Thymus (tissue), 11 donors: ENCODE data around the gene C16orf54. TPM values are rescaled to one million over a fixed set of nuclear protein-coding genes. Genes with fewer than 3 reads are reported as not detected.
"Not testable (repeated sequence)": the region's sequence is repeated elsewhere in the genome, so short reads cannot be mapped to it uniquely, and the experiment has no call there.

Experiments used
- DNase-seq, 9 donors: peaks; one replicate each; pipeline ENCODE4 v3.0.0-alpha.2; 2013; ENCODE audit warnings: low spot score in 9 of 9, low read depth in 6 of 9, missing footprints in 1 of 9
- H3K27ac ChIP-seq, 2 donors: one replicate each; pipeline ENCODE4 v1.5.1; 2013; ENCODE audit warnings: control low read depth in 1 of 2, low read depth in 1 of 2, low read length in 1 of 2, mild to moderate bottlenecking in 1 of 2, moderate library complexity in 1 of 2
- H3K27me3 ChIP-seq, 2 donors: one replicate each; pipeline ENCODE4 v1.5.1; 2013; ENCODE audit warnings: low read length in 1 of 2; ENCODE audit not compliant: control insufficient read depth in 2 of 2, insufficient read depth in 1 of 2
- H3K36me3 ChIP-seq, 2 donors: one replicate each; pipeline ENCODE4 v1.5.1; 2013; ENCODE audit warnings: low read length in 1 of 2, mild to moderate bottlenecking in 1 of 2, moderate library complexity in 1 of 2; ENCODE audit not compliant: control insufficient read depth in 2 of 2, insufficient read depth in 2 of 2
- H3K4me1 ChIP-seq, 2 donors: one replicate each; pipeline ENCODE4 v1.5.1; 2013; ENCODE audit warnings: low read length in 2 of 2; ENCODE audit not compliant: control insufficient read depth in 2 of 2, insufficient read depth in 2 of 2
- H3K4me3 ChIP-seq, 2 donors: one replicate each; pipeline ENCODE4 v1.5.1; 2013; ENCODE audit warnings: low read length in 2 of 2, control low read depth in 1 of 2, mild to moderate bottlenecking in 1 of 2
- H3K9me3 ChIP-seq, 2 donors: one replicate each; pipeline ENCODE4 v1.5.1; 2013; ENCODE audit warnings: low read length in 1 of 2, mild to moderate bottlenecking in 1 of 2; ENCODE audit not compliant: control insufficient read depth in 2 of 2, insufficient read depth in 1 of 2
- WGBS: extraction: QIAGEN DNeasy Blood & Tissue Kit; methylation state at CpG from one replicate; pipeline ENCODE4 v1.1.7; 2013; 5-methylcytosine and 5-hydroxymethylcytosine counted together
- polyA plus RNA-seq: library from polyadenylated mRNA; stranded (reverse); fragments of 200-250 nt; gene quantifications from one replicate; pipeline ENCODE4 v1.2.3, GENCODE V29; 2013
- total RNA-seq: library from RNA; stranded (reverse); fragments of 120-200 nt; gene quantifications from one replicate; pipeline ENCODE4 v1.2.4, GENCODE V29; 2013
- donor health status: healthy.

The C16orf54 gene
- total and polyA plus RNA-seq, 2 donors: 16.7 to 19.0 TPM

DNA sequence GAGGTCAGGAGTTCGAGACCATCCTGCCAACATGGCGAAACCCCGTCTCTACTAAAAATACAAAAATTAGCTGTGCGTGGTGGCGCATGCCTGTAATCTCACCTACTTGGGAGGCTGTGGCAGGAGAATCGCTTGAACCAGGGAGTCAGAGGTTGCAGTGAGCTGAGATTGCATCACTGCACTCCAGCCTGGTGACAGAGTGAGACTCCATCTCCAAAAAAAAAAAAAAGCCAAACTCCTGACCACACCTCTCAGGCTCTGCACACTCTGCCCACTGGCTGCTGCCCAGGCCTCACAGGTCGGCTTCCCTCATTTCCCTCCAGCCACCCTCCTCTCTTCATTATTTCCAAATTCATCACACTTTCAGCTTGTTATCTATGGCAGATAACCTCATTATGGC lies 26.5 kb upstream of the C16orf54 start:
- not testable (repeated sequence) for H3K27ac ChIP-seq, DNase-seq, H3K27me3 ChIP-seq, H3K36me3 ChIP-seq, H3K4me1 ChIP-seq, H3K9me3 ChIP-seq, H3K4me3 ChIP-seq
- 98% methylated on average over 7 of the region's 7 CpGs for WGBS

DNA sequence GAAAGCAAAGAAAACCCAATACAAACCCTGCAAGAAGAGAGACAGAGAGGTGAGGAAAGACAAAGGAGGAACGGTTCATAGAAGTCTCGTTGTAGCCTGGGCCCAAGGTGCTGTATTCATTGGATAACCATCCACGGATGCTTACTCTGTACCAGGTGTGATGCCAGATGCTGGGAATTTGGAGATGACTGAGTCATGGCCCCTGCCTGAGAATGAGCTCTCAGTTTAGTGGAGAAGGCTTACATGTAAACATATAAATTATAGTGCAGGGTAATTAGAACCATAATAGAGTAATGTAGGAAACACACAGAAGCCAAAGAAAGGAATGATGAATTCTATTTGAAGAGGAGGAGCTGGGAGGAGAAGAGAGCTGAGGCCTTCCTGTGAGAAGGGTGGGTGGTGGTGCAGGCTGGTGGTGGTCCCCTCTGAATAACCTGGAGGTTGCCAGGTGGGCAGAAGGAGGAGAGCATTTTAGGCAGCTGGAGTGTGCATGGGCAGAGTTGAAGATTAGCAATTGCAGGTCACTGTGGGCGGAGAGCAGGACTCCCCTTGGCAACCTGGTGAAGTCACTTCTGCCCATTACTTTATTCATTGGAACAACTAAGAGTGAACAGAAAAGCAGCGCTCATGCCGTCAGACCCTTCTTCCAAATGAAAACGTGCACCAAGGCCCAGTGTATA lies 24.6 kb upstream of the C16orf54 start:
- Histone ChIP-seq H3K4me1 (no peaks in the 10 kb centered on the region), H3K27me3 (no peaks in the 10 kb centered on the region), H3K36me3 (no peaks in the 10 kb centered on the region), H3K4me3 (no peak overlapping the region), H3K27ac (no peak overlapping the region), H3K9me3 (no peaks in the 10 kb centered on the region)
- DNase-seq: no peak
- 88% methylated on average over 7 of the region's 7 CpGs for WGBS

DNA sequence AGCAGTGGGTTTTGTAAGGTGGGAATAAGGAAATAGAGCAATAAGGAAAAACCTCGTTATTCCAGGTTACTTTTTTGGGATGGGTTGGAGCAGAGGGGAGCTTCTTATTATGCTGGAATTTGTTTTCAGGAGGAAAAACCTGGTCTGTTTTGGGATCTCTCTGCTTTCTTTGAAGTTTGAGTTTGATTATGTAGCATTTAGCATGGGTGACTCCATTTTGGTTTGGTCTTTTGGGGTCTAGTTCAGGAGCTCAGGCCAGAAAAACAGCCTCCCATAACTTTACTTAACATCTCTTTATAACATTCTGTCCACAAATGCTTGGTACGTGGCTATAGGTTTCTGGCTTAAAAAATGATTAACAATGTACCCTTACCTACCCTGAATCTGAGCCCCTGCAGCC lies 23.7 kb upstream of the C16orf54 start:
- H3K27ac ChIP-seq: no peak overlapping the region
- no peaks in the 10 kb centered on the region for H3K4me1 ChIP-seq
- no peaks in the 10 kb centered on the region for H3K9me3 ChIP-seq
- H3K27me3 ChIP-seq: no peaks in the 10 kb centered on the region
- DNase-seq: no peak
- 98% methylated on average over 2 of the region's 2 CpGs for WGBS
- no peaks in the 10 kb centered on the region for H3K36me3 ChIP-seq
- no peak overlapping the region for H3K4me3 ChIP-seq

DNA sequence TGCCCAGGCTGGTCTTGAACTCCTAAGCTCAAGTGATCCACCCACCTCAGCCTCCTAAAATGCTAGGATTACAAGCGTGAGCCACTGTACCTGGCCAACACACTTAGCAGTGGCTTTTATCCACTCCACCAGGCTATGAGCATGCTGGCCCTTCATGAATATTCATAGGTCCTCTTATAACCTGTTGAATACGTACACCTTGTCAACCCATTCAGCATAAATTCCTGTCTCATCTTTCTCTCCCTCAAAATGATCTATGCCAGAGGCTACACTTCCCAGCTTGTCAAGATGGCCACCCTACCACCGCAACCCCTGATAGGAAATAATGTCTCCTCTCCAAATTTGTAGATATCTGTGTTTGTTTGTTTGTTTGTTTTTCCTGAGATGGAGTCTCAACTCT lies 21.3 kb upstream of the C16orf54 start:
- no peak overlapping the region for H3K27ac ChIP-seq
- H3K9me3 ChIP-seq: no peaks in the 10 kb centered on the region
- H3K4me1 ChIP-seq: no peaks in the 10 kb centered on the region
- H3K36me3 ChIP-seq: no peaks in the 10 kb centered on the region
- WGBS: 96% methylated on average over 3 of the region's 3 CpGs
- no peak overlapping the region for H3K4me3 ChIP-seq
- H3K27me3 ChIP-seq: no peaks in the 10 kb centered on the region
- no peak for DNase-seq

DNA sequence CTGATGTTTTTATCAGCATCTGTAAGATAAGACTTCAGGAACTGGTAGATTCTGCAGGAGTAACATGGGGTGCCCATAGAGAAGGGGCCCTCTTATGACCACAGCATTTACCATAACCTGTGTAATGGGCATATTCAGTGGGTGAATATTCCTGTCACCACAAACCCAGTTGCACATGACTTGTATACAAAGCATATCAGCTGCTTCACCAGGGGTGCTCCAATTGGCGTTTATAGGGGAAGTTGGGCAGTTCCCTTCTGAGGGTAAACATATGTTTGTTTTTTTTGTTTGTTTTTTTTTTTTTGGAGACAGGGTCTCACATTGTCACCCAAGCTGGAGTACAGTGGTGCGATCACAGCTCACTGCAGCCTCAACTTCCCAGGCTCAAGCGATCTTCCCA lies 20.8 kb upstream of the C16orf54 start:
- Histone ChIP-seq H3K4me1 (no peaks in the 10 kb centered on the region), H3K27me3 (no peaks in the 10 kb centered on the region), H3K4me3 (no peak overlapping the region), H3K27ac (no peak overlapping the region), H3K9me3 (no peaks in the 10 kb centered on the region), H3K36me3 (no peaks in the 10 kb centered on the region)
- WGBS: over 99% methylated on average over 3 of the region's 3 CpGs
- no peak for DNase-seq

DNA sequence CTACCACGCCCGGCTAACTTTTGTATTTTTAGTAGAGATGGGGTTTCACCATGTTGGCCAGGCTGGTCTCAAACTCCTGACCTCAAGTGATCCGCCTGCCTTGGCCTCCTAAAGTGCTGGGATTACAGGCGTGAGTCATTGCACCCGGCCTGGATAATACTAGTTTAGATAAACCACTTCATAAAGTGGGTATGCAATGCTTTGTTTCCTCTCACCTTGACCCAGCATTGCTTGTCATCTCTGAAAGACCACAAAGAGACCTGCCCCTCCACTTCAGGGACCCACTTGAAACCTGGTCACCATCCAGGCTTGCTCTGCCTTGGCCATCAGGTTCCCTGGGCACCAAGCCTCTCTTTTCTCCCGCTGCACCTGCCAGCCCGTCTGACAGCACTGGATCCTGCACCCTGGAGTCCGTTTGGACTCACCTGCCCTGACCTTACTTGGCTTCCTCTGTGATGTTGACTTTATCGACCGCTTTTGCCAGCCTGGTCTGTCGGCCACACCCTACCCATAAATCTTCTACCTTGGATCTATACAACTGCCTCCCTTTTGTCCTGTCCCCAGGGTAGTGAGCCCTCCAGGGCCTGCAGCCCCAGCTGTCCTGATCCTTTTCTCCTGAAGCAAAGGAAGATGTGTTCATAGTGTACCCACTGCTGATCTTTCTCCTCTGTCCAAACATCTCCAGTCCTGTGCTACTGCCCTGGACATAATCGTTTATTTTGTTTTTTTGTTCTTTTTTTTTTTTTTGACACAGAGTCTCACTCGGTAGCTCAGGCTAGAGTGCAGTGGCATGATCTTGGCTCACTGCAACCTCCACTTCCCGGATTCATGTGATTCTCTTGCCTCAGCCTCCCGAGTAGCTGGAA lies 19.6 kb upstream of the C16orf54 start:
- no peak for DNase-seq
- Histone ChIP-seq H3K4me3 (no peak overlapping the region), H3K27me3 (no peaks in the 10 kb centered on the region), H3K4me1 (peaks cover 0 to 2% of the 10 kb centered on the region in 2 donors), H3K9me3 (no peaks in the 10 kb centered on the region), H3K36me3 (no peaks in the 10 kb centered on the region), H3K27ac (no peak overlapping the region)
- 93% methylated on average over 15 of the region's 15 CpGs for whole genome bisulfite sequencing

DNA sequence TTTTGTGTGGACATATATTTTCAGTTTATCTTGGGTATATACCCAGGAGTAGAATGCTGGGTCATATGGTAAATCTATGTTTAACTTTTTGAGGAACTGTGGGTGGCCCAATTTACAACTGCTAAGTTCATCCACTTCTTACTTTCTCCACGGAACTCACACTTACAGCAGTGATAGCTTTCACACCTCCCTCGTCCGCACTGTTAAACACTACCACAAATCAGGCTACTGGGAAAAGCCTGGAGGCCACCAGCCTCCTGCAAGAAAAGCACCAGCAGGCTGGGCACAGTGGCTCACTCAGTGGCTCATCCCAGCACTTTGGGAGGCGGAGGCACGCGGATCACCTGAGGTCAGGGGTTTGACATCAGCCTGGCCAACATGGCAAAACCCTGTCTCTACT lies 17.5 kb upstream of the C16orf54 start:
- 96% methylated on average over 6 of the region's 6 CpGs for WGBS
- H3K4me1 ChIP-seq: peaks cover 0 to 2% of the 10 kb centered on the region in 2 donors
- H3K9me3 ChIP-seq: no peaks in the 10 kb centered on the region
- no peak for DNase-seq
- H3K36me3 ChIP-seq: no peaks in the 10 kb centered on the region
- no peak overlapping the region for H3K4me3 ChIP-seq
- no peak overlapping the region for H3K27ac ChIP-seq
- H3K27me3 ChIP-seq: no peaks in the 10 kb centered on the region

DNA sequence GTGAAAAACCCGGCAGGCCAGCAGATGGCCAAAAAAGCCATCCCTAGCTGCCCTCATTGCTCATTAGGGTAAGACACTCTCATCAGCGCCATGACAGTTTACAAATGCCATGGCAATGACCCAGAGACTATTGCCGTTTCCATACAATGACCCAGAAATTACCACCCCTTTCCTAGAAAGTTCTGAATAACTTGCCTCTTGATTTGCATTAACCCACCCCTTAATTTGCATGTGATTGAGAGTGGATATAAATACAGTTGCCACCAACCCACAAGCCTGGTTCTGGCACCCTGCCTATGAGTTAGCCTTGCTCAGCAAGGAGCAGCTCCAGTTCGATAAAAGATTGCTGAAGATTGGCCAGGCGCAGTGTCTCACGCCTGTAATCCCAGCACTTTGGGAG lies 16.1 kb upstream of the C16orf54 start:
- peaks cover 0 to 10% of the 10 kb centered on the region in 2 donors for H3K4me1 ChIP-seq
- H3K4me3 ChIP-seq: no peak overlapping the region
- 86% methylated on average over 6 of the region's 6 CpGs for WGBS
- H3K36me3 ChIP-seq: no peaks in the 10 kb centered on the region
- DNase-seq: no peak
- H3K27ac ChIP-seq: no peak overlapping the region
- no peaks in the 10 kb centered on the region for H3K27me3 ChIP-seq
- no peaks in the 10 kb centered on the region for H3K9me3 ChIP-seq

DNA sequence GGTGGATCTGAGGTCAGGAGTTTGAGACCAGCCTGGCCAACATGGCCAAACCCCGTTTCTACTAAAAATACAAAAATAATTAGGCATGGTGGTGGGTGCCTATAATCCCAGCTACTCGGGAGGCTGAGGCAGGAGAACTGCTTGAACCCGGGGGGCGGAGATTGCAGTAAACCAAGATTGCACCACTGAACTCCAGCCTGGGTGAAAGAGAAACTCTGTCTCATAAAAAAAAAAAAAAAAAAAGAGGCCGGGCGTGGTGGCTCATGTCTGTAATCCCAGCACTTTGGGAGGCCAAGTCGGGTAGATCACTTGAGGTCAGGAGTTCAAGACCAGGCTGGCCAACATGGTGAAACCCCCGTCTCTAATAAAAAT lies 15.5 kb upstream of the C16orf54 start:
- not testable (repeated sequence) for H3K9me3 ChIP-seq, DNase-seq, H3K27ac ChIP-seq, H3K4me3 ChIP-seq, H3K27me3 ChIP-seq, H3K36me3 ChIP-seq
- WGBS: 96% methylated on average over 8 of the region's 8 CpGs
- H3K4me1 ChIP-seq: peaks cover 3 to 15% of the 10 kb centered on the region in 2 donors
